Fibroblast of skin of back (primary cell): ENCODE measurements around the gene SPNS3.

ENCODE experiments used
- DNase-seq: peaks from one replicate; pipeline ENCODE4 v3.0.0-alpha.2; 2013

The SPNS3 gene

GRCh38 chr17:4492721-4493561, 59.2 kb downstream of the SPNS3 start:
- DNase-seq = peak; percentile 29

- DNase-seq = peak; percentile 46
These were observed 63.5 kb downstream of the SPNS3 start for GRCh38 chr17:4497101-4497824.

DNA sequence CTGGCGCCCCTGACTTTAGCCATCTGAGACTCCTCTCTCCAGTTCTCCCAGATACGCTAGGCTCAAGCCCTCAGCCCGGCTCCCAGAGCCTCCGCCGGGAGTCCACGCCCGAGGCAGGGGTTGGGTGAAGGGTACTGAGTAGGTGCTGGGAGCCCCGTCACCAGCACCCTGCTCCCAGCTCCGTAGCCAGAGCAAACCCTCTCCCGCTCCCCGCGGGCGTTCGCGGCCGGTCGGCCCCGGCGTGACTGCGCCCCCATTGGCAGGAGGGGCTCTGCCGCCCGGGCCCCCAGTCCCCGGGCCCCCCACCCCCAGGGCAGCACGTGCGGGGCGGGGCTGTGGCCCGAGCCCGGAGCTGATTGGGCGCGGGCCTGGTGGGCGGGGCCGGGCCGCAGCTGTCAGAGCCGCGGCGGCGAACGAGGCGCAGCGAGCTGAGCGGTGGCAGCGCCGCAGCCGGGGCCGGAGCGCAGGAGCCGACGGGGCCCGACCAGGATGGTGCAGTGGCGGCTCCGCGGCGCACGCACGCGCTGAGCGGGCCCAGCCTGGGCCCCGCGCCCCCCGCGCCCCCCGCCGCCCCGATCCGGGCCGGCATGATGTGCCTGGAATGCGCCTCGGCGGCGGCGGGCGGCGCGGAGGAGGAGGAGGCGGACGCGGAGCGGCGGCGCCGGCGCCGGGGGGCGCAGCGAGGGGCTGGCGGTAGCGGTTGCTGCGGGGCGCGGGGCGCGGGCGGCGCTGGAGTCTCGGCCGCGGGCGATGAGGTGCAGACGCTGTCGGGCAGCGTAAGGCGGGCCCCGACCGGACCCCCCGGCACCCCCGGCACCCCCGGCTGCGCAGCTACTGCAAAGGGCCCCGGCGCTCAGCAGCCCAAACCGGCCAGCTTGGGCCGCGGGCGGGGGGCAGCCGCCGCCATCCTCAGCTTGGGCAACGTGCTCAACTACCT, 65.0 kb downstream of the SPNS3 start, which contains the start of gene SPNS2:
Gene SPNS2, plus strand, starts transcription at position 421 of the 937 bp plus-strand sequence. Its CDS starts 167 bp downstream, at position 588.
- DNase-seq = peak; percentile 49

- DNase-seq = no peak
These were observed 65.9 kb downstream of the SPNS3 start for GRCh38 chr17:4499431-4500190.

DNA sequence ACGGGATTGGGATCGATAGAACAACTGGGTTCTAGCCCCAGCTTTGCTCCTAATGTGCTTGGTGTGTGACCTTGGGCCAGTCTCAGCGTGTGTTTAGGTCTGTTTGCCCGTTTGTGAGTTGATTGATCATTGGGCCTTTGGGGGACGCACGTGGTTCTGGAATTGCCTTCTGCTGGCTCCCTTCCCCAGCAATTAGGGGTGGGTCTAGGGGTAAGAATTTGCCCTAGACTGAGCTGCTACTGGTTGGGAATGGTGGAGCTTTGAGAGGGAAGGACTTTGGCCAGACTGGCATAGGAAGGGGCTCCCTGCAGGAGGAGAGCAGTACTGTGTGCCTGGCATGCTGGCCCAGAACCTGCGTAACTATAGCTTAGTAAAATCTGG, 66.4 kb downstream of the SPNS3 start:
- no peak for DNase-seq

GRCh38 chr17:4501295-4501949, 67.7 kb downstream of the SPNS3 start:
- no peak for DNase-seq

DNA sequence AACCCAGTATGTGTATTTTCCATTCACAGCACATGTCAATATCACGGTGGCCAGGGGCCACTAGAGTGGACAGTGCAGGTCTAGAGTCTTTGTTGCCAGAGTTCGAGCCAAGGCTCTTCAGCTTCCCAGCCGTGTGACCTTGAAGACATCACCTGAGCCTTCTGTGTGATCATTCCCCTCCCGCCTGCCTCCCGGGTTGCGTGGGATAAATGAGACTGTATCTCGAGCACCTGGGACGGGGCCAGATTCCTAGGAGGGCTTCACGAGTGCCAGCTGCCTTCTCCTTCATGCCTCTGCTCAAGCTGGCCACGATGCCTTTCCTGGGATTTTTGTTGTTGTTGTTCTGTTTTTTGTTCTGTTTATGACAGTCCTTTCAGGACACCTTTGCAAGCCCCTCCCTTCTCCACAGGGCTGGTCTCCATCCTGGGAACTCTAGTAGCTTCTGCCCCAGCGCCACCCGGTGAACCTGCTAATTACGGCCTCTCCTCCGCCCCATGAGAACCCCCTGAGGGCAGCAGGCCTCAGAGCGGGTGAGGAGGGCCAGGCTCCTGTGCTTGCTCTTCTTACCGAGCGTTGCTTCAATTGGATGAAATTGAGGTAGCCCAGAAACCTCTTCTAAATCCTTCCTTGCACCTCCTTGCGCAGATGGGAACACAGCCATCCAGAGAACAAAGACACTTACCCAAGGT, 68.9 kb downstream of the SPNS3 start:
- DNase-seq = no peak

- no peak for DNase-seq
These were observed 69.7 kb downstream of the SPNS3 start for GRCh38 chr17:4503283-4504025.

GRCh38 chr17:4504188-4504587, 70.4 kb downstream of the SPNS3 start:
- no peak for DNase-seq

DNA sequence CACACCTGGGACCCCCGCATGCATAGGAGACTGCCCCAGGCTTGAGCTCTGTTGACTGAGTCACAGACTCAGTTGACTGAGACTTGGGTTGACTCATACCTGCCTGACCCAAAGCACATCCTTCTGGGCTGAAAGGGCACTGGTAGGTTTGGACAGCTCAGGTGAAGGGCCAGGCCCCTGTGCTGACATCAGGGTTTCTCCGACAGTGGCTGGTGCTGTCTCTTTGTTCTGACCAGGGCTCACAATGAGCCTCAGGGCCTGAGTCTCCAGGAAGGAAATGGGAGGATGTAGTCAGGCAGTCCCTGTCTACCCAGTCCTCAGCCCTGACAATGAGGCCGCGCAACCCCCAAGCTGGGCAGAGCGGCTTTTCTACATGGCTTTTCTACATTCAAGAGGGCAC, 71.4 kb downstream of the SPNS3 start:
- DNase-seq = no peak

GRCh38 chr17:4506175-4506813, 72.6 kb downstream of the SPNS3 start:
- no peak for DNase-seq

- no peak for DNase-seq
These were observed 73.2 kb downstream of the SPNS3 start for GRCh38 chr17:4506892-4507291.

DNA sequence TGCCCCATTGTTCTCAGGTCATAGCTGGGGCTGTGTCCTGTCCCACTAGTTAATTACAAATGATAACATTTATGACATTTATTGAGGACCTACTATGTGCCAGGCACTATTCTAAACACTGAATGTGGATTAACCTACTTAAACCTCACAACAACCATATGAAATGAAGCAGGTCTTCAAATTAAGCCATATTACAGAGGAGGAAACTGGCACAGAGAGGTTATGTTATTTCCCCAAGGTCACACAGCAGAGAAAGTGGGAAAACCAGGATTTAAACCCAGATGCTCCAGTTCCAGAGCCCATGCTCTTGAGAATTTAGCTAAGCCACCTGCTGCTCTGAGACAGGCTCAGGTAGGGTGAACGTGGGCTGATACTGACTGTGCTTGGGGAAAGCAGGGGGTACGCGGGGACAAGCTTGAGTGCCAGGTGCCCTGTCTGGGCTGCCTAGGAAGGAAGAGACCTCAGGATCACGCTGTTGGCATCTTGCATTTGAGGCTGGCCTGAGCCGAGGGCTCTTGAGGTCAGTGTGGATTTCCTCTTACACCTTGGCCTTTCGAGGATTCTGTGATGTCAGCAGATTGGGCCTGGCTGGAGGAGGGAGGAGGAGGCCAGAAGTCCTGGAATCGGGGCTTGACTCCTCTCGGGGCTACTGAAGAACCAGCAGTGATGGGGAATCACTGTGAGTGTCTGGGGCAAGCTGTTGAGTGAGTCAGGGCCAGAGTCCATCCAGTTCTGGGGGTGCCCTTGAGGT, 73.8 kb downstream of the SPNS3 start:
- DNase-seq = no peak

GRCh38 chr17:4508207-4508606, 74.5 kb downstream of the SPNS3 start:
- DNase-seq = no peak

DNA sequence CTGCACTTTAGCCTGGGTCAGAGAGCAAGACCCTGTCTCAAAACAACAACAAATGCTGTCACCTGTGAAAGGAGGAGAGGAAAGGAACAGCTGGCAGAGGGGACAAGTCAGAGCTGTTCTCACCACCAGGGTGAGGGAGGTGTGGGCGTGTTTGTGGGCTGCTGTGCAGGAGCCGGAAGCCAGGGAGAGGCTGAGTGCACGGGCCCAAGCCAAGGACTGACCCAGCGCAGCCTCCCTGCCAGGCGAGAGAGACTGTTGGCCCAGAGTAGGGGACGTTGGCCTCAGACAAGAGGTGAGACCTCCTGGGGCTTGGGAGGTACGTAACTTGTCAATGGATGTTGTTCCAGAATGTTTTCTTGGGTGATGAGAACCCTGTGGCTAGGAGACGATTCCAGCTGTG, 75.7 kb downstream of the SPNS3 start:
- no peak for DNase-seq

DNA sequence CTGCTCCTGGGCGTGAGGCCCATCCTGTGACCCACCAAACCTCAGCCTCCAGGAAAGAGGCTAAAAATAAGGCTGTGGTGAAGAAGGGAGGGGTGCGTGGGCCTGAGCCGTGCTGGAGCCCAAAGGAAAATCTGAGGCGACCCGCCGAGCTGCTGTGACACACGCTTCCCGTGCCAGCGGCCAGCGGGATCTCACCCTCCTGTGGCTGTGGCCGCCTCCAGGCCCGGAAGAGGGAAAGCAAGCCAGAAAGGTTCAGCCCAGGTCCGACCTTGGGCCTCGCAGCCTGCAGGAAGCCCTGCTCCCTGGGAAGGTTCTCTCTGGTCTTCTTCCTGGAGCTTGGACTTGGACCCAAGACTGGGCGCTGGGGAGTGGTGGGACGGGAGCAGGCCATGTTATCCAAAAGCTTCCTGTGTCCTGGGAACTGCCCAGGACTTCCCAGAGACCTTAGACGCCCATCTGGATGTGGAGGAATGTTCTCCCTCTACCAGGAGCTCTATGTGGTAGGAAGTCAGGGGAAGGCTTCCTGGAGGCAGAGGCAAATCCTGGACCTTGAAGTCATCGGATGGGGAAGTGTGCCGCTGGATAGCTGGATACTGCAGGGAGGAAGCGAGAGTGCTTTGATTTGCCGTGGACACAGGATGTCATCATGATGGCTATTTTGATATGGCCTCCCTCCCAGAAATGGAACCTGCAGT, 76.3 kb downstream of the SPNS3 start:
- no peak for DNase-seq

DNA sequence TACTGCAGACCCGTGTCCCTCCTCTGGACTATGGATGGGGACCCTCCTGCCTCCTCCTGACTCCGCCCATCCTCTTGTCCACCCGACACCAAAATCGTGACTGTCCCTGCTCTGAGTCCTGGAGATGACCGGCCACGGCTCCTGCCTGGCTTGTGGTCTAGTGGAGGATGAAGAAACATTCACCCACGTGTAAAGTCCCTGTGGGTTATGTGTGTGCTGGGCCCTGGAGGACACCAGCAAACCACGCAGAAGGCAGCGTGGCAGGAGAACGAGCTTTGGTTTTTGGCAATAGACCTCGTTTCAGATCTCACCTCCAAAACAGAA, 76.8 kb downstream of the SPNS3 start:
- DNase-seq = no peak

GRCh38 chr17:4511199-4511932, 77.6 kb downstream of the SPNS3 start:
- DNase-seq = no peak
